Activated CD8-positive, alpha-beta memory T cell treated with anti-CD3 and anti-CD28 coated beads, Interleukin-2, amount 50 U/mL, for 4 hours (primary cell): ENCODE measurements around the gene IL1RN.
A peak's percentile ranks its signal among the peaks of the same experiment; 100 is the strongest.

Experiments
- DNase-seq: peaks from one replicate; pipeline ENCODE4 v3.0.0-alpha.2; 2020

The IL1RN gene

DNA sequence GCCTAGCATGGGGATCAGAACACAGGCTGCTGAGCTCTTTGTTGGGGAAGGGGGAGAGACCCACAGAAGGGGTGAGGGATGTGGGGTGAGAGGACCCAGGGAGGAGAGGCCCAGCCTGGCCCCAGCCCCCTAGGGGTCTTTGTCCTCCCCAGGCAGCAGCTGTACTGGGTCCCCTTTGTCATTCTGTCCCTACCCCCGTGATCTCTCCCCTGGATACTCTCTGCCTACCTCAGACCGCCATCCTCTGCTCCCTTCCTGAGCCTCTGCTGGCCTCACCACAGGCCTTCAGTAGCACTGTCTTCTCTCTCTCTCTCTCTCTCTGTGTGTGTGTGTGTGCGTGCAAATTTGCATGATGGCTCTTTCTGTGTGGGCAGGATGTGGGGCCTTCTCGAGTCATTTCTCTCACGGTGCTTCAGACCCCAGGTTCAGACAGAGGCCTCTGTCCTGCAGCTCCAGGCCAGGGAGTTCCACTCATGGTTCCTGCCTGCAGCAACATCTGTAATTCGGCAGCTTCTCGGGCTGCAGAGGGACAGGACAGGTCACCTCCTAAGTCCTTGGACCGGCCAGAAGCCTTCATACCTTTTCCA is 47.7 kb downstream of the IL1RN start:
- DNase-seq = peak; percentile 52

DNA sequence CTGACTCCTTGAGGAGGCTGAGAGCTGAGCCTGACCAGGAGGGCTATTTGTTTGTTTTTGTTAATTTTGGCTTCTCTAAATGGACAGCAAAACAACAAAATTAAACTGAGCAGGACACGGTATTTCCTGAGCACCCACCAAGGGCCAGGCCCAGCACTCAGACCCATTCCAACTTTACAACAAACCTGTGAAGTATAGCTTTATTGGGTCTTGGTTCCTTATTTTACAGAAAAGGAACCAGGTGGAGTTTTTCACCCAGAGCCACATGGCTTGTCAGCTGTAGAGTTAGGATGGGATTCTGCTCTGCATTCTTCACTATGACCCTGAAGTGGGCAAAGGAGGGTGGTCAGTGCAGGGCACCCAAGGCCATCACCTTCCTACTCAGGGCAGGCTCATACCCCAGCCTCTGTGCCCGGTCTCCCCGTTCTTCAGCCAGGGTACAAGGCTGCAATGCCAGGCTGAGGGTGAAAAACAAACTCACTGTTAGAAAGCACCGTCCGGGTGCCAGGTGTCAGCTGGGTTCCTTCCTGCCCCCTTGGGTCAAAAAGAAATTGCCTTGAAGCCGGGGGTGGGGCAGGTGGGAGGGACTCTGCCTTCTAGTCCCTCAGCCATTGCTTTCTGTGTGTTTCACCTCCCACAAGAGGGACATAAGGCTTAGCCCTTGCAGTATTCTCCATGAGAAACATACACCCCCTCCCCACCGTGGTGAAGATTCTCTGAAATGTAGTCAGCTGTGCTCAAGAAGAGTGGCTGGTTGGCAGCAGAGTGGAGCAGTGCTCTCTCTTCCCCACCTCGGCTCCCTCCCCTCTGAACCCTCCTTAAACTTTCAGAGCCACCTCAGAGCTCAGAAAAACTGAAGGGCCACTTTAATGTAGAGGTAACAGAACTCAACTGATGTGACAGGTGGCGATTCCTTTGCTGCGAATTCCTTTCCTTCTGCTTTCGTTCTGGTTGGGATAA is 48.6 kb downstream of the IL1RN start:
- DNase-seq = no peak

DNA sequence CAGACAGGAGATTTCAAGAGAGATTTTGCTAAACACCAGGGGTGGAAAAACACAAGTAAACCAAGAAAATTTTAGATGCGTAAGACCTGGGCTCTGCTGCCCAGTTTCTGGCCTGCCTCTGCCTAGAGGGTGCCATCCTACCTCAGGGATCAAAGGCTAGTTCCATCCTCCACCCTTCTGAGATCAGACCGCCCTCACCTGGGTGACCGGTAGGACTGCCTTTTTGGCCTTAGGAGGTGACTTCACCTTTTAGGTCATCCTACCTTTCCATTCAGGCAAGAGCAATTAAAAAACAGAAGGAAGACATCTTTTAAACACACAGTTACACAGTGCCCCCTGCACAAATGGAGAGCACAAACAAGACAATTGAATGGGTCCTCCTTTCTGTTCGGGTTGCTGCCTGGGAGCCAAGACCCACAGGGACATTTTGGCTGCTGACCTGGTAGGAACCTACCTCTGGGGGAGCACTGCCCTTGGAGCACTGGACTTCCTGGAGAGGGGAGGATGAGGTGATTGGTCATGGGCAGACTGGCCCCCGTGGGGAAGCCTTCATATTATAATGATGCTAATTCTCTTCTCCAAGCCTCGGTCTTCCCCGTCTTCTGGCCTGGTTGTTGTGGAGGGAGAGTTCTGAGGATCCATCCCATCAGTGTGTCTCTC is 49.4 kb downstream of the IL1RN start:
- no peak for DNase-seq

DNA sequence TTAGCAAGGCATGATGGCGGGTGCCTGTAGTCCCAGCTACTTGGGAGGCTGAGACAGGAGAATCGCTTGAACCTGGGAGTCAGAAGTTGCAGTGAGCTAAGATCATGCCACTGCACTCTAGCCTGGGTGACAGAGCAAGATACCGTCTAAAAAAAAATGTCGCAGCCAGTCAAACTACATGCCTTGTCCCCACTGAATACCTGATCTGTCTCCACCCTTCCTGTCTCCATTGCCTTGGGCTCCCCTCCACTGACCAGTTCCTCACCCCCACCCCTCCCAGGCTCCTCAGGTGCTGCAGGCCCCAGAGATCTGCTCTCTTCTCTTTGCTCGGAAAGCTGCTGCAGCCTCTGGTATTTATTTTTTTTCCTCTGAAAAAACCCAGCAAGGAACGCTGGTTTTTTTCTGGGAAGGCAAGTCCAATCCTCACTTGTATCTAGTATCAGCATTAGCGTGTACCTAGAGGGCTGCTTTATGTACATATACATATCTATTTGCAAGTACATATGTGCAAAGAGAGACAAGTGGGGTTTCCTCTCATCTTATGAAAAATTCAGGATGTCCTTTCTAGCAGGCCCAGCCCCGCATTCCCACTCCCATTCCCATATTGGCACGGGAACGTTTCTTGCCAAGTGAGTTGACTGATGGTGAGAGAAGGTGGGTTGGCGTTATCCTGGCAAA is 50.8 kb downstream of the IL1RN start:
- DNase-seq = no peak

DNA sequence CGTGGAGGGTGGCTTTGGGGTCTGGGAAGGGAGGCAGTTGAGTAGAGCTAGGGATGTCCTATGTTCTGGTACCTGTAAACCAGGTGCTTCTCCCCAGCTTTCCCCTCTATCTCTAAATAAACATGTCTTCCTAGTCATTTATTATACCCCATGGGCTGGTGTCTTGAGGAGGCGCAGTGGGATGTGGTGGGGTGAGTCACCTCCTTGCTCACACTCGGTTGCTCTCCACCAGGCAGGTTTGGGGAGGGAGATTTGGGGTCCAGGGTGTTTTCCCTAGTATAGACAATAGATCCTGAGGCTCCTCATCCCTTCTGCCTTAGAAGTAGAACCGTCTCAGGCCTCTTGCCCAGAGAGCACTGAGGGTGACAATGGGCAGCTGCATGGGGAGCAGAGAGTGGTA is 51.5 kb downstream of the IL1RN start:
- DNase-seq = peak; percentile 62

DNA sequence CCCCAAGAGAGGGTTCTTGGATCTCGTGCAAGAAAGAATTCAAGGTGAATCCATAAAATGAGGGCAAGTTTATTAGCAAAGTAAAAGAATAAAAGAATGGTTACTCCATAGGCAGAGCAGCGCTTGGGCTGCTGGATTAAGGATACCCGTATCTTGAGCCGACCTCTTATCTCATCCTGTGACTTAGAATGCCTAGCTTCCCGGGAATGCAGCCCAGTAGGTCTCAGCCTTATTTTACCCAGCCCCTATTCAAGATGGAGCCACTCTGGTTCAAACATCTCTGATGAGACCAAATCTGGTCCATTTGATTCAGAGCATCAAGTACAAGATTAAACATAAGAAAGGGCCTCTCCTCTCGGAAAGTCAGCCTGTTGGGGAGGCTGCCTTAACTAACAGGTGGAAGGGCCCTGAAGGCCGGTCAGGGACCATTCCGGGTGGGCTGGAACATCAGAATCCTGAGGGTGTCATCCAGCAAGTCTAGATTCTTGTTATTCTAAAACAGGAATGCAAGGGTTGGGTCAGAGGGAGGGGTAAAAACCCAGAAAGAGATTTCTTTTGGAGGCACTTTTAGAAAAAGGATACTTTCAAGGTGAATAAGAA is 52.1 kb downstream of the IL1RN start:
- DNase-seq = no peak

DNA sequence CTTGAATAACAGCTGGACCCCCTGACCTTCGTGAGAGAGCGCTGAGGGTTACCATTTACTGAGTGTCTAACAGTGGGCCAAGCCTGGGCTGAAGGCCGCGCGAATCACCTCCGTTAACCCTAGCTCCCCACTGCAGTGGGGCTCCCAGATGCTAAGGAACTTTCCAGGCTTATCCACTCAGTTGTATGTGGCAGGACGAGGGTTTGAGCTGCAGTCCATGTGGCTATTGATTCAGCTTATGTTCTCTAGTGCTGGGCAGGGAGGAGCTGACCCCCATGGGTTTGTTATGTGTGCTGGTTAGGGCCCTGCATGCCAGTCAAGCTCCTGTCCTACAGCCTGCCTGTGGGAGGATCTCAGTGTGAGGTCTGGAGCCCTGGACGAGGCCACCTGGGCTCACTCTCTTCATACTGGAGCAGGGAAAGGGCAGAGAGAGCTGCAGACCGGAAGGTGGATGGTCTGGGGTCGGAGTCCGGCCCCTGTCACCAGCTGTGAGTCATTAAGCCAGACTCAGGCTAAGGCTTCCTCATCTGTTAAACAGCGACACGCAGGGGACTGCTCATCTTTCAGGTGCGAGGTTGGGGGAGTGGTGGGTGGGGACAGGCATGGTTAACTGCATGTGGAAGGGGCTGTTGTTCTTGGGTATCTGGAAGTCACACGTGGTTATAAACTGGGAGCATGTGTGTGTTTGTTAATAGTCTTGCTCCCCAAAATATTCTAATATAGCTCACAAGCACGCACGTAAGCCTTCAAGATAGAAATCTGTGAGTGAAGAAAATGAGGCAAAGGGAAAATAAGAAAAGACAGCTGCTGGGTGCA is 52.9 kb downstream of the IL1RN start:
- DNase-seq = no peak

DNA sequence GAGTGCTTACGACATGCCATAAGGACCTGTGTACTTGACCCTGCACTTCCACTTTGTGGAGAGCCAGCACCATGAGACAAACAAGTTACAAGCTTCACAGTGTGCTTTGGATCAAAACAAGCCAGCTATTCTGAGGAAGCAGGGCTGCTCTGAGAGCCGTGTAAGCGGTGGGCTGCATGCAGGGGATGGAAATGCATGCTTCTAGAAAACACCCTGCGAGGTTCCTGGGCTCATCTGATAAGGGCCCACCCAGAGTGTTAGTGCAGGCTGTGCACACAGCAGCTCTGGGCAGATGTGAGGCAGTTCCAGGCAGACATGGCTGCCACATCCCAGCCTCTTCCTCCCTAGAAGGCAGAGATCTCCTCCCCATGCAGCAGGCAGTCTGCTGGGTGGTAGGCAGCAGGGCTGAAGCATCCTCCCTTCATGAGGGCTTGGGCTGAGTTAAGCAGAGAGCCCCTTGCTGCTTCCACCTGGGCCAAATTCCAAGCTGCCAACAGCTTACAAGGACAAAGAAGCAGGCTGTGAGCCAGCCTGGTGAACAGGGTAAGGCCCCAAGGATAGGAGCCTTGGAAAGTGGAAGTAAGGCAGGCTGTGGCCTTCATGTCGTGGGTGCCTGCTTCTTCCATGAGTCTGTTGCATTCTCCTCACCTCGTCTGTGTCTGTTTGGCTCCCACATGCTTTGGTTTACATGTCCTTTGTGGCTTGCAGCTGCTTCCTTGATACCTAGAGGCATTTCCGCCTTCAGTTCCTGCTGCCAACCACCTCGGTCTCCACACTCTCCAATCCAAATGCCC is 54.1 kb downstream of the IL1RN start:
- no peak for DNase-seq

DNA sequence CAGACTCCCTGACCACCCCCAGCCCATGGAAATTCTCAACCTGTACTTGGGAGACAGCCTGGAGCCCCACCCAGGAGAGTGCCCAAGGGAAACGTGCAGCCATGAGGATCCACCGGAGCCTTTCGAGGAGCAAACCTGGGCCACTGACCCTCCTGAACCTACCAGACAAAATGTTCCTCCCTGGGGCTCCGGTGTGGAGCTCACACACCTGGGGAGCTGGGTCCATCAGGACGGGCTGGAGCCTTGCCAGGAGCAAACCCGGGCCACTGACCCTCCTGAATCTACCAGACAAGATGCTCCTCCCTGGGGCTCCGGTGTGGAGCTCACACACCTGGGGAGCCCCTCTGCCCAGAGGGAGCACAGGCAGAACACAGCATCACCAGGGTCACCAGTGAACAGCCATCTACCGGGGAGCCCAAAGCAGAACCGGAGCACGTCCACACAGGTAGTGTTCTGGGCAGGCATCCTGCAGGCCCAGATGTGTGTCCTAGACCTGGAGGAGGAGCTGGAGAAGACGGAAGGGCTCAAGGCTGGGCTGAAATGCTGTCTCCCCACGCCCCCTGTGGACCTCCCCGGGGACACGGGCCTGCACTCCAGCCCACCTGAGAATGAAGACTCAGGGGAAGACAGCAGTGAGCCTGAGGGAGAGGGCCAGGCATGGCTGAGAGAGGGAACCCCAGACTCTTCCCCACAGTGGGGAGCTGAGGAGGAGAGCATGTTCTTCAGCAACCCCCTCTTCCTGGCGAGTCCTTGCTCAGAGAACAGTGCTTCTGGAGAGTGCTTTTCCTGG is 55.3 kb downstream of the IL1RN start:
- DNase-seq = no peak

DNA sequence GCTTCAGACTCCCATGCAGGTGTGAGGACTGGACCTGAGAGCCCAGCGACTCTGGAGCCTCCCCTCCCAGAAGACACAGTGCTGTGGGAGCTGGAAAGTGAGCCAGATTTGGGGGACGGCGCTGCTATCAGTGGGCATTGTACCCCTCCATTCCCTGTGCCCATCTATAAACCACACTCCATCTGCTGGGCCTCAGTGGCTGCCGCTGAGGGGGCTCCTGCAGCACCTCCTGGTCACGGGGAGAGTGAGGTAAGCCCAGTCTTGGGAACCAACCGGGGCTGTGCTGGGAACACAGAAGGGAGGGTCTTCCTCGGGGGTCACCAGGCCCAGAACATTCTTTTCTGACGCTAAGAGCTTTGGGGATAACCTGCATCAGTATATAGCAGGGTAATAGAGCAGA is 55.9 kb downstream of the IL1RN start:
- no peak for DNase-seq
